KMS-11 (cell line): Measurements from ENCODE around the gene CUTA.
A peak's percentile ranks its signal among the peaks of the same experiment; 100 is the strongest.

Source experiments
- H2AFZ ChIP-seq: fragments of 200-600 bp; sonication (generic); 2 replicates; pipeline ENCODE4 v1.6.1; 2016; ENCODE audit warnings: antibody characterized with exemption, mixed run types, low read depth
- H3K27ac ChIP-seq: fragments of 200-600 bp; sonication (generic); 2 replicates; pipeline ENCODE4 v1.6.1; 2016; ENCODE audit warnings: mild to moderate bottlenecking, mixed run types
- H3K27me3 ChIP-seq: fragments of 200-600 bp; sonication (generic); 2 replicates; pipeline ENCODE4 v1.6.1; 2017; ENCODE audit warnings: mild to moderate bottlenecking, low read depth, mixed run types, moderate library complexity; ENCODE audit not compliant: insufficient read depth
- H3K36me3 ChIP-seq: fragments of 200-600 bp; sonication (generic); 2 replicates; pipeline ENCODE4 v1.6.1; 2017; ENCODE audit warnings: mild to moderate bottlenecking, mixed run types; ENCODE audit not compliant: insufficient read depth
- H3K4me1 ChIP-seq: fragments of 200-600 bp; sonication (generic); 2 replicates; pipeline ENCODE4 v1.6.1; 2016; ENCODE audit warnings: mild to moderate bottlenecking, low read depth, mixed run types; ENCODE audit not compliant: poor library complexity, severe bottlenecking
- H3K4me2 ChIP-seq: fragments of 200-600 bp; sonication (generic); 2 replicates; pipeline ENCODE4 v1.7.0; 2016; ENCODE audit warnings: mild to moderate bottlenecking, mixed run types
- H3K4me3 ChIP-seq: fragments of 200-600 bp; sonication (generic); IDR thresholded peaks from 2 replicates; pipeline ENCODE4 v1.6.1; 2017; ENCODE audit warnings: low read depth, low read length, mixed read lengths; ENCODE audit not compliant: insufficient read depth
- H3K79me2 ChIP-seq: fragments of 200-600 bp; sonication (generic); 2 replicates; pipeline ENCODE4 v1.6.1; 2016; ENCODE audit warnings: low read depth, mixed run types; ENCODE audit not compliant: insufficient read depth
- H3K9ac ChIP-seq: fragments of 200-600 bp; sonication (generic); 2 replicates; pipeline ENCODE4 v1.6.1; 2016; ENCODE audit warnings: mild to moderate bottlenecking, mixed run types
- H4K20me1 ChIP-seq: fragments of 200-600 bp; sonication (generic); 2 replicates; pipeline ENCODE4 v1.6.1; 2016; ENCODE audit warnings: mild to moderate bottlenecking, mixed run types; ENCODE audit not compliant: insufficient read depth
- CTCF ChIP-seq: fragments of 200-600 bp; sonication (generic); conservative IDR thresholded peaks from 2 replicates; pipeline ENCODE4 v1.6.1; 2017; ENCODE audit warnings: low read depth, mild to moderate bottlenecking, antibody characterized with exemption, low read length, moderate library complexity, mixed read lengths

CUTA gene

GRCh38 chr6:33433001-33433543 is 15.2 kb upstream of the CUTA start:
- Histone ChIP-seq H3K4me2 (no peak overlapping the region), H3K79me2 (no peaks in the 10 kb centered on the region), H4K20me1 (no peaks in the 10 kb centered on the region), H3K27ac (no peak overlapping the region), H3K4me1 (peaks cover 26% of the 10 kb centered on the region), H3K9ac (no peak overlapping the region), H2AFZ (no peak overlapping the region), H3K27me3 (no peaks in the 10 kb centered on the region), H3K36me3 (no peaks in the 10 kb centered on the region), H3K4me3 (no peak overlapping the region)
- no peak for TF ChIP-seq CTCF

- Histone ChIP-seq H3K36me3 (no peaks in the 10 kb centered on the region), H3K79me2 (no peaks in the 10 kb centered on the region), H3K27ac (no peak overlapping the region), H3K4me2 (no peak overlapping the region), H2AFZ (no peak overlapping the region), H3K9ac (no peak overlapping the region), H4K20me1 (no peaks in the 10 kb centered on the region), H3K27me3 (no peaks in the 10 kb centered on the region), H3K4me3 (no peak overlapping the region), H3K4me1 (peaks cover 26% of the 10 kb centered on the region)
- no peak for TF ChIP-seq CTCF
Observed at GRCh38 chr6:33432546-33432945, 14.6 kb upstream of the CUTA start.

- H3K4me2 ChIP-seq, result no peak overlapping the region
- no peaks in the 10 kb centered on the region for H3K36me3 ChIP-seq
- no peak overlapping the region for H2AFZ ChIP-seq
- peaks cover 30% of the 10 kb centered on the region for H3K4me1 ChIP-seq
- no peak overlapping the region for H3K9ac ChIP-seq
- H4K20me1 ChIP-seq, result no peaks in the 10 kb centered on the region
- no peak for TF ChIP-seq CTCF
- H3K27me3 ChIP-seq, result no peaks in the 10 kb centered on the region
- H3K4me3 ChIP-seq, result no peak overlapping the region
- H3K79me2 ChIP-seq, result no peaks in the 10 kb centered on the region
- H3K27ac ChIP-seq, result no peak overlapping the region
Observed at GRCh38 chr6:33431880-33432541, 14.1 kb upstream of the CUTA start.

- Histone ChIP-seq H3K4me3 (no peak overlapping the region), H3K27ac (no peak overlapping the region), H2AFZ (no peak overlapping the region), H3K79me2 (no peaks in the 10 kb centered on the region), H3K9ac (no peak overlapping the region), H3K36me3 (no peaks in the 10 kb centered on the region), H3K4me2 (peak overlapping the region; percentile 11; the same call in 1 of the 2 replicates), H3K27me3 (no peaks in the 10 kb centered on the region), H4K20me1 (no peaks in the 10 kb centered on the region), H3K4me1 (peaks cover 34% of the 10 kb centered on the region)
- TF ChIP-seq CTCF, result no peak
Observed at GRCh38 chr6:33430991-33431879, 13.3 kb upstream of the CUTA start.
